K562 (cell line): ENCODE measurements around the gene ZW10. TPM values are rescaled to one million over a fixed set of nuclear protein-coding genes. Genes with fewer than 3 reads are reported as not detected.
"Not testable (repeated sequence)": the region's sequence is repeated elsewhere in the genome, so short reads cannot be mapped to it uniquely, and the experiment has no call there.

ENCODE experiments used
- ATAC-seq: fragments of 200-7000 bp; cut with Tn5 transposase; 3 replicates; pipeline ENCODE4 v1.9.1; 2020; ENCODE audit warnings: moderate library complexity
- BruUV-seq: library from RNA; stranded (reverse); fragments of 400-500 nt; replicated peaks from 2 replicates; lab custom pipeline; 2021; lab: Mats Ljungman, UMichigan
- CTCF ChIA-PET: fragments of 300-600 bp; formaldehyde crosslinking; extraction: SDS; loops from one replicate; lab custom pipeline; 2021; ENCODE audit warnings: low intra/inter-chr PET ratio; lab: Yijun Ruan, JAX
- POLR2A ChIA-PET: fragments of 300-600, 350-650 bp; sonication (Branson Sonifier 250); formaldehyde crosslinking; extraction: SDS; loops from one replicate; lab custom pipeline; 2021; ENCODE audit warnings: antibody characterized with exemption, inconsistent platforms; lab: Yijun Ruan, JAX
- DNase-seq, 4 experiments: peaks; one replicate each; pipeline versions ENCODE4 v3.0.0 to v3.0.0-alpha.2; 2011 to 2018; ENCODE audit warnings: low spot score in 3 of 4, mixed read lengths in 3 of 4; ENCODE audit errors: extremely low read depth in 1 of 4
- FAIRE-seq: peaks from 2 replicates; lab custom pipeline; 2011; peaks lifted over from hg19 to GRCh38; lab: Jason Lieb, UNC
- H2AFZ ChIP-seq: 2 replicates; pipeline ENCODE4 v1.6.0; 2011; ENCODE audit warnings: low read depth, low read length, control low read depth, inconsistent platforms
- H3K27ac ChIP-seq: fragments of 200-600 bp; 3 replicates; pipeline ENCODE4 v1.8.0; 2011; ENCODE audit warnings: low read depth, mild to moderate bottlenecking, control low read depth, inconsistent platforms, low read length, moderate library complexity, mixed read lengths; ENCODE audit errors: extremely low read depth
- H3K27me3 ChIP-seq, 2 experiments: fragments of 300-600 bp in 1 of 2; 2 replicates in 1 of 2; 3 replicates in 1 of 2; pipeline versions ENCODE4 v1.6.0 to v1.8.0; 2011; ENCODE audit warnings: inconsistent platforms in 2 of 2, low read length in 2 of 2, mild to moderate bottlenecking in 1 of 2, mixed read lengths in 1 of 2, moderate library complexity in 1 of 2; ENCODE audit not compliant: control insufficient read depth in 2 of 2, insufficient read depth in 2 of 2
- H3K36me3 ChIP-seq: fragments of 300-600 bp; 3 replicates; pipeline ENCODE4 v1.8.0; 2011; ENCODE audit warnings: mild to moderate bottlenecking, low read length, inconsistent platforms; ENCODE audit not compliant: control insufficient read depth, insufficient read depth
- H3K4me1 ChIP-seq, 2 experiments: fragments of 200-600 bp in 1 of 2; replicated peaks in 1 of 2; 2 replicates in 1 of 2; 3 replicates in 1 of 2; pipeline versions ENCODE4 v1.5.1 to v1.8.0; 2011; ENCODE audit warnings: inconsistent platforms in 2 of 2, low read length in 2 of 2, mild to moderate bottlenecking in 1 of 2, mixed read lengths in 1 of 2, moderate library complexity in 1 of 2; ENCODE audit not compliant: control insufficient read depth in 2 of 2, insufficient read depth in 2 of 2
- H3K4me2 ChIP-seq: 2 replicates; pipeline ENCODE4 v1.6.1; 2011; ENCODE audit warnings: low read length, control low read depth, inconsistent platforms, mixed read lengths; ENCODE audit not compliant: insufficient read depth
- H3K4me3 ChIP-seq: fragments of 200-600 bp; sonication (generic), shearing (Covaris generic); 2 replicates; pipeline ENCODE4 v1.5.1; 2016; ENCODE audit warnings: control low read depth, inconsistent platforms
- H3K79me2 ChIP-seq: fragments of 200-600 bp; 3 replicates; pipeline ENCODE4 v1.8.0; 2011; ENCODE audit warnings: low read length, inconsistent platforms; ENCODE audit not compliant: control insufficient read depth, insufficient read depth
- H3K9ac ChIP-seq, 2 experiments: 2 replicates each; pipeline versions ENCODE4 v1.6.0 to v1.6.1; 2011; ENCODE audit warnings: low read depth in 2 of 2, low read length in 2 of 2, control low read depth in 1 of 2, inconsistent platforms in 1 of 2, mild to moderate bottlenecking in 1 of 2, mixed read lengths in 1 of 2; ENCODE audit not compliant: insufficient read depth in 1 of 2
- H3K9me1 ChIP-seq: one replicate; pipeline ENCODE4 v1.6.0; 2011; ENCODE audit warnings: inconsistent platforms, mild to moderate bottlenecking, low read length, moderate library complexity; ENCODE audit not compliant: control insufficient read depth, insufficient read depth
- H3K9me3 ChIP-seq: replicated peaks from 2 replicates; pipeline ENCODE4 v1.5.1; 2011; ENCODE audit warnings: low read depth, low read length, inconsistent platforms; ENCODE audit not compliant: control insufficient read depth, insufficient read depth
- H4K20me1 ChIP-seq: replicated peaks from 2 replicates; pipeline ENCODE4 v1.6.1; 2011; ENCODE audit warnings: low read length, inconsistent platforms, mixed read lengths; ENCODE audit not compliant: control insufficient read depth, insufficient read depth
- CHD4 ChIP-seq: fragments of 200-600 bp; sonication (generic); IDR thresholded peaks from 3 replicates; pipeline ENCODE4 v1.6.1; 2012; ENCODE audit warnings: low read depth, mild to moderate bottlenecking, mixed read lengths, low read length, inconsistent platforms; ENCODE audit not compliant: insufficient read depth, insufficient replicate concordance, poor library complexity, severe bottlenecking
- CSDE1 ChIP-seq, 2 experiments: fragments of 450-650 bp; IDR thresholded peaks; 2 replicates each; pipeline ENCODE4 v1.6.1; 2016; ENCODE audit warnings: mild to moderate bottlenecking in 1 of 2
- HNRNPLL ChIP-seq: fragments of 200-400 bp; formaldehyde crosslinking; IDR thresholded peaks from 2 replicates; pipeline ENCODE4 v1.6.1; 2017; ENCODE audit warnings: low read length, low read depth, mild to moderate bottlenecking; ENCODE audit not compliant: poor library complexity, severe bottlenecking
- NR2C1 ChIP-seq, 2 experiments: fragments of 450-650 bp; IDR thresholded peaks; 2 replicates each; pipeline ENCODE4 v1.6.1; 2017; ENCODE audit warnings: mild to moderate bottlenecking in 2 of 2, antibody characterized with exemption in 1 of 2, inconsistent platforms in 1 of 2, missing compliant biosample characterization in 1 of 2, missing genetic modification characterization in 1 of 2
- ZBED1 ChIP-seq: IDR thresholded peaks from 2 replicates; pipeline ENCODE4 v1.6.1; 2014
- ZC3H8 ChIP-seq: fragments of 450-650 bp; IDR thresholded peaks from 2 replicates; pipeline ENCODE4 v1.6.1; 2017
- ZNF146 ChIP-seq: IDR thresholded peaks from one replicate; pipeline ENCODE4 v1.6.1; 2018; ENCODE audit warnings: missing compliant biosample characterization; ENCODE audit not compliant: unreplicated experiment
- WGBS: fragments of 100-300 bp; shearing (Covaris generic); methylation state at CpG from one replicate; pipeline ENCODE4 v1.1.6; 2016; ENCODE audit warnings: low coverage, mixed read lengths; ENCODE audit not compliant: insufficient coverage; ENCODE audit errors: missing lambda C conversion rate; 5-methylcytosine and 5-hydroxymethylcytosine counted together
- in situ Hi-C: fragments of 300-500 bp; cut with MboI; formaldehyde crosslinking; loops from 4 replicates; pipeline ENCODE4 v1.15.0; 2018; ENCODE audit warnings: inconsistent platforms, mixed read lengths
- intact Hi-C: fragments of 100-400 bp; cut with micrococcal nuclease; formaldehyde crosslinking; loops from 2 replicates; pipeline ENCODE4 v1.14.2; 2022
- polyA plus RNA-seq, 8 experiments: library from polyadenylated mRNA; depleted of rRNA in 4 of 8; stranded (reverse) in 5 of 8; unstranded in 3 of 8; fragments of >200 nt; fragmentation: Nextera tagmentation in 2 of 8; fragmentation: Illumina TruSeq in 1 of 8; extraction: Ambion mirVana in 2 of 8; extraction: Trizol in 1 of 8; gene quantifications; 2 replicates each; pipeline versions ENCODE4 v1.2.1 to v1.2.3, GENCODE V29; 2011 to 2014; ENCODE audit warnings: inconsistent platforms in 1 of 8, missing spikeins in 1 of 8
- total RNA-seq, 7 experiments: library from RNA; depleted of rRNA in 6 of 7; stranded (reverse); fragments of >200 nt in 6 of 7; fragmentation: Illumina TruSeq in 2 of 7; extraction: Trizol in 2 of 7; gene quantifications; 2 replicates each; pipeline versions ENCODE4 v1.2.1 to v1.2.3, GENCODE V29; 2011 to 2021; ENCODE audit warnings: low replicate concordance in 1 of 7

Gene ZW10
- total and polyA plus RNA-seq, 9 of the 15 experiments (the other 6 are each of a cell fraction or from before 2014, with no cell fraction given) = 9.4 to 37.7 (median 25.0) TPM

GRCh38 chr11:113764527-113765219 is 8.8 kb downstream of the ZW10 start (continued):
- TF ChIP-seq NR2C1 (IDR thresholded peaks at IDR 0.05) (no peak), NR2C1 (tag; IDR thresholded peaks at IDR 0.05) (no peak), CHD4 (no peak), ZC3H8 (no peak), ZBED1 (no peak), CSDE1 (IDR thresholded peaks at IDR 0.05) (no peak), HNRNPLL (no peak)

DNA sequence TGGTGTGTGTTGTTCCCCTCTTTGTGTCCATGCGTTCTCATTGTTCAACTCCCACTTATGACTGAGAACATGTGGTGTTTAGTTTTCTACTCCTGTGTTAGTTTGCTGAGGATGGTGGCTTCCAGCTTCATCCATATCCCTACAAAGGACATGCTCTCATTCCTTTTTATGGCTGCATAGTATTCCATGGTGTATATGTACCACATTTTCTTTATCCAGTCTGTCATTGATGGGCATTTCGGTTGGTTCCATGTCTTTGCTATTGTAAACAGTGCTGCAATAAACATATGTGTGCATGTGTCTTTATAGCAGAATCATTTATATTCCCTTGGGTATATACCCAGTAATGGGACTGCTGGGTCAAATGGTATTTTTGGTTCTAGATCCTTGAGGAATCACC is 10.5 kb downstream of the ZW10 start:
- POLR2A ChIA-PET, intact Hi-C loops, H2AFZ ChIP-seq, H3K9me3 ChIP-seq, H3K4me3 ChIP-seq, BruUV-seq, H3K9ac ChIP-seq, FAIRE-seq, H3K27ac ChIP-seq, H4K20me1 ChIP-seq, H3K9me1 ChIP-seq, ATAC-seq, H3K4me1 ChIP-seq, H3K4me2 ChIP-seq, H3K27me3 ChIP-seq, DNase-seq, H3K79me2 ChIP-seq, in situ Hi-C loops, CTCF ChIA-PET: not testable (repeated sequence)
- TF ChIP-seq ZNF146 (CRISPR knock-in tag) = peak; percentile 62
- WGBS = 67% methylated on average over 2 of the region's 2 CpGs
- H3K36me3 ChIP-seq = peaks cover 68% of the 10 kb centered on the region
